B cell (primary cell): Measurements from ENCODE around the gene RETREG1. TPM values are rescaled to one million over a fixed set of nuclear protein-coding genes. Genes with fewer than 3 reads are reported as not detected.

Source experiments
- ATAC-seq: fragments of 200-7000 bp; cut with Tn5 transposase; one replicate; pipeline ENCODE4 v1.10.0; 2021; ENCODE audit warnings: low read depth, mild to moderate bottlenecking, moderate number of reproducible peaks, moderate library complexity
- CTCF ChIA-PET: fragments of 350-600 bp; sonication (Branson Sonifier 250); formaldehyde crosslinking; loops from one replicate; lab custom pipeline; 2021; ENCODE audit warnings: antibody characterized with exemption, inconsistent platforms; lab: Charles Lee
- POLR2A ChIA-PET: fragments of 350-600 bp; sonication (Branson Sonifier 250); formaldehyde crosslinking; loops from one replicate; lab custom pipeline; 2021; ENCODE audit warnings: antibody characterized with exemption; lab: Charles Lee
- DNase-seq: peaks from one replicate; pipeline ENCODE4 v3.0.0; 2013
- H2AFZ ChIP-seq: 2 replicates; pipeline ENCODE4 v1.6.1; 2012; ENCODE audit warnings: mild to moderate bottlenecking, low read depth, low read length; ENCODE audit not compliant: insufficient read depth, poor library complexity, severe bottlenecking
- H3K27ac ChIP-seq, 2 donors: 1 replicate in 1 of 2; 2 replicates in 1 of 2; pipeline ENCODE4 v1.5.1; 2012 to 2013; ENCODE audit warnings: low read length in 2 of 2, mild to moderate bottlenecking in 2 of 2, moderate library complexity in 1 of 2
- H3K27me3 ChIP-seq, 4 experiments: fragments of 200-600 bp in 1 of 4; sonication (generic) in 1 of 4; replicated peaks in 1 of 4; 1 replicate in 2 of 4; 2 replicates in 2 of 4; pipeline versions ENCODE4 v1.6.1 to v1.7.0; 2013 to 2016; ENCODE audit warnings: low read length in 3 of 4, mild to moderate bottlenecking in 2 of 4, mixed read lengths in 1 of 4, moderate library complexity in 1 of 4; ENCODE audit not compliant: insufficient read depth in 4 of 4, control insufficient read depth in 3 of 4; ENCODE audit errors: control extremely low read depth in 1 of 4
- H3K36me3 ChIP-seq, 2 experiments: replicated peaks in 1 of 2; 1 replicate in 1 of 2; 2 replicates in 1 of 2; pipeline versions ENCODE4 v1.6.1 to v1.7.1; 2013; ENCODE audit warnings: low read length in 1 of 2; ENCODE audit not compliant: insufficient read depth in 2 of 2, control insufficient read depth in 1 of 2; ENCODE audit errors: control extremely low read depth in 1 of 2, extremely low read depth in 1 of 2
- H3K4me1 ChIP-seq, 2 donors: fragments of 200-600 bp in 1 of 2; sonication (generic) in 1 of 2; 1 replicate in 1 of 2; 2 replicates in 1 of 2; pipeline versions ENCODE4 v1.5.1 to v1.6.1; 2013 to 2017; ENCODE audit warnings: low read length in 2 of 2; ENCODE audit not compliant: control insufficient read depth in 2 of 2, insufficient read depth in 2 of 2
- H3K4me2 ChIP-seq: replicated peaks from 2 replicates; pipeline ENCODE3; 2012; ENCODE audit warnings: mild to moderate bottlenecking, low read depth, low read length; ENCODE audit not compliant: poor library complexity, severe bottlenecking
- H3K4me3 ChIP-seq, 5 experiments: fragments of 200-600 bp in 1 of 5; sonication (generic) in 1 of 5; 1 replicate in 3 of 5; 2 replicates in 2 of 5; pipeline versions ENCODE4 v1.5.1 to v1.7.0; 2011 to 2016; ENCODE audit warnings: low read length in 4 of 5, mild to moderate bottlenecking in 4 of 5, low read depth in 2 of 5, control low read depth in 1 of 5, moderate library complexity in 1 of 5; ENCODE audit not compliant: insufficient read depth in 1 of 5; ENCODE audit errors: control extremely low read depth in 1 of 5, extremely low read depth in 1 of 5
- H3K79me2 ChIP-seq: fragments of 200-600 bp; sonication (generic); one replicate; pipeline ENCODE4 v1.6.0; 2016; ENCODE audit warnings: low read length; ENCODE audit not compliant: control insufficient read depth, insufficient read depth
- H3K9ac ChIP-seq: fragments of 200-600 bp; sonication (generic); 2 replicates; pipeline ENCODE4 v1.6.1; 2017; ENCODE audit warnings: mild to moderate bottlenecking, low read length, moderate library complexity
- H3K9me3 ChIP-seq, 3 donors: one replicate each; pipeline versions ENCODE4 v1.6.1 to v1.7.1; 2013; ENCODE audit warnings: low read length in 2 of 3; ENCODE audit not compliant: control insufficient read depth in 2 of 3, insufficient read depth in 1 of 3; ENCODE audit errors: control extremely low read depth in 1 of 3
- H4K20me1 ChIP-seq: 2 replicates; pipeline ENCODE4 v1.6.0; 2012; ENCODE audit warnings: mild to moderate bottlenecking, low read length; ENCODE audit not compliant: insufficient read depth, control insufficient read depth, poor library complexity, severe bottlenecking
- H3K27ac Mint-ChIP-seq: one replicate; pipeline ENCODE4 v1.8.0; 2021; ENCODE audit warnings: mixed read lengths
- H3K27me3 Mint-ChIP-seq: one replicate; pipeline ENCODE4 v1.8.0; 2021; ENCODE audit warnings: mixed read lengths
- H3K4me1 Mint-ChIP-seq: one replicate; pipeline ENCODE4 v1.8.0; 2021; ENCODE audit warnings: mixed read lengths
- H3K4me3 Mint-ChIP-seq: one replicate; pipeline ENCODE4 v1.8.0; 2021; ENCODE audit warnings: mixed read lengths
- H3K9me3 Mint-ChIP-seq: one replicate; pipeline ENCODE4 v1.8.0; 2022; ENCODE audit warnings: mixed read lengths; ENCODE audit not compliant: insufficient read depth
- CTCF ChIP-seq: fragments of 200-600 bp; IDR thresholded peaks from one replicate; pipeline ENCODE4 v1.8.0; 2022; ENCODE audit warnings: antibody characterized with exemption, mild to moderate bottlenecking
- EZH2 ChIP-seq: IDR thresholded peaks from 2 replicates; pipeline ENCODE4 v1.6.1; 2012; ENCODE audit warnings: borderline replicate concordance, low read depth, mild to moderate bottlenecking, moderate library complexity, low read length; ENCODE audit not compliant: insufficient read depth, poor library complexity, severe bottlenecking
- WGBS: methylation state at CpG from one replicate; pipeline ENCODE4 v1.1.5; 2013; ENCODE audit warnings: missing lambda C conversion rate; ENCODE audit not compliant: insufficient coverage; 5-methylcytosine and 5-hydroxymethylcytosine counted together
- intact Hi-C: fragments of 100-400 bp; cut with micrococcal nuclease; formaldehyde crosslinking; loops from one replicate; pipeline ENCODE4 v1.10.0; 2022
- polyA plus RNA-seq: library from polyadenylated mRNA; depleted of rRNA; stranded (reverse); fragments of >200 nt; gene quantifications from 2 replicates; pipeline ENCODE4 v1.2.3, GENCODE V29; 2012
- total RNA-seq, 2 donors: library from RNA; stranded (reverse); fragments of 120-200 nt in 1 of 2; gene quantifications; 1 replicate in 1 of 2; 2 replicates in 1 of 2; pipeline versions ENCODE4 v1.2.3 to v1.2.4, GENCODE V29; 2013 to 2022

Gene RETREG1
- total and polyA plus RNA-seq, 2 donors (not counting 1 experiment from before 2014, with no cell fraction given) = 5.1 to 12.9 TPM

DNA sequence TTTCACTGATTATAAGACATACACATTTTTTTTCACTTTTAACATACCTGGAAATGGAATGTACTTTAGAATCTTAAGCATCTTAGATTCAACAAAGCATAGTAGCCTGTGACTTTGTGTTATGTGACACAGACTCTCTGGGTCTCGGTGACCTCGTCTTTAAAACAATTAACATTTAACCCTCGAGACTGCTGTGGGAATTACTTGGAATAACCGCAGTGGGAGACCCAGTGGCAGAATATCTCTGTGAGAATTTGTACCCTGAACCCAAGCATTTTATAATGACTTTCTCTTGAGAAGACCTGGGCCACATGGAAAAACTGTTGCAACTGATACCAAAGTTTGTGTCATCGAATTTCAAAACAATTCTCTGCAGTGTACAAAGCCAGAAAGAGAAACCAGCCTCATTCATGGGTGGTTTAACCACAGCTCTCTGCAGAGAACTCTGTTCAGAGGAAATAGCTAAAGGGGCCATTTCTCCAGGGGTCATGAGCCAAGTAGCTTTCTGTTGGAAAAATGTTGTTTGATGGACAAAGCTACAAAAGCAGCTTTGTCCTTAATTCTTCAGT is 10.0 kb upstream of the RETREG1 start:
- H3K4me1 ChIP-seq = peaks cover 13 to 20% of the 10 kb centered on the region in 2 donors
- H3K27ac ChIP-seq = no peak overlapping the region
- POLR2A ChIA-PET = no interaction called here
- Mint-ChIP-seq H3K27ac (no peak overlapping the region), H3K9me3 (no peaks in the 10 kb centered on the region), H3K4me3 (no peak overlapping the region), H3K4me1 (peaks cover 12% of the 10 kb centered on the region), H3K27me3 (peaks cover 11% of the 10 kb centered on the region)
- no peaks in the 10 kb centered on the region for H3K9me3 ChIP-seq
- H3K9ac ChIP-seq = no peak overlapping the region
- no peak overlapping the region for H3K4me3 ChIP-seq
- WGBS = 0% methylated on average over 1 of the region's 5 CpGs
- no peaks in the 10 kb centered on the region for H3K36me3 ChIP-seq
- no peaks in the 10 kb centered on the region for H4K20me1 ChIP-seq
- no peak for DNase-seq
- H3K4me2 ChIP-seq = no peak overlapping the region
- no peak for TF ChIP-seq CTCF
- TF ChIP-seq EZH2 = no peak
- peaks cover 0 to 2% (median 0%) of the 10 kb centered on the region in 4 experiments for H3K27me3 ChIP-seq
- ATAC-seq = no peak
- CTCF ChIA-PET = no interaction called here
- H2AFZ ChIP-seq = no peak overlapping the region
- H3K79me2 ChIP-seq = no peaks in the 10 kb centered on the region
- intact Hi-C loops = no loop called here

- Histone ChIP-seq H3K9me3 (no peaks in the 10 kb centered on the region), H2AFZ (no peak overlapping the region), H3K36me3 (no peaks in the 10 kb centered on the region), H3K4me3 (no peak overlapping the region), H3K4me1 (peaks cover 13 to 19% of the 10 kb centered on the region in 2 donors), H3K4me2 (no peak overlapping the region), H3K9ac (no peak overlapping the region), H4K20me1 (no peaks in the 10 kb centered on the region), H3K27me3 (no peaks in the 10 kb centered on the region), H3K27ac (no peak overlapping the region), H3K79me2 (no peaks in the 10 kb centered on the region)
- intact Hi-C loops = no loop called here
- Mint-ChIP-seq H3K27me3 (peaks cover 6% of the 10 kb centered on the region), H3K4me3 (no peak overlapping the region), H3K4me1 (peaks cover 12% of the 10 kb centered on the region), H3K9me3 (no peaks in the 10 kb centered on the region), H3K27ac (no peak overlapping the region)
- POLR2A ChIA-PET = no interaction called here
- DNase-seq (peak; percentile 36), ATAC-seq (no peak)
- no peak for TF ChIP-seq CTCF
- no peak for TF ChIP-seq EZH2
- CTCF ChIA-PET = no interaction called here
- WGBS = 9% methylated on average over 2 of the region's 3 CpGs
Observed at GRCh38 chr5:16625096-16625495, 8.3 kb upstream of the RETREG1 start.
